K562 (cell line): ENCODE data around the gene AFF3. TPM values are rescaled to one million over a fixed set of nuclear protein-coding genes. Genes with fewer than 3 reads are reported as not detected.

Experiments
- ATAC-seq: fragments of 200-7000 bp; cut with Tn5 transposase; 3 replicates; pipeline ENCODE4 v1.9.1; 2020; ENCODE audit warnings: moderate library complexity
- BruUV-seq: library from RNA; stranded (reverse); fragments of 400-500 nt; replicated peaks from 2 replicates; lab custom pipeline; 2021; lab: Mats Ljungman, UMichigan
- CTCF ChIA-PET: fragments of 300-600 bp; formaldehyde crosslinking; extraction: SDS; loops from one replicate; lab custom pipeline; 2021; ENCODE audit warnings: low intra/inter-chr PET ratio; lab: Yijun Ruan, JAX
- POLR2A ChIA-PET: fragments of 300-600, 350-650 bp; sonication (Branson Sonifier 250); formaldehyde crosslinking; extraction: SDS; loops from one replicate; lab custom pipeline; 2021; ENCODE audit warnings: antibody characterized with exemption, inconsistent platforms; lab: Yijun Ruan, JAX
- DNase-seq, 4 experiments: peaks; one replicate each; pipeline versions ENCODE4 v3.0.0 to v3.0.0-alpha.2; 2011 to 2018; ENCODE audit warnings: low spot score in 3 of 4, mixed read lengths in 3 of 4; ENCODE audit errors: extremely low read depth in 1 of 4
- FAIRE-seq: peaks from 2 replicates; lab custom pipeline; 2011; peaks lifted over from hg19 to GRCh38; lab: Jason Lieb, UNC
- H2AFZ ChIP-seq: 2 replicates; pipeline ENCODE4 v1.6.0; 2011; ENCODE audit warnings: low read depth, low read length, control low read depth, inconsistent platforms
- H3K27ac ChIP-seq: fragments of 200-600 bp; 3 replicates; pipeline ENCODE4 v1.8.0; 2011; ENCODE audit warnings: low read depth, mild to moderate bottlenecking, control low read depth, inconsistent platforms, low read length, moderate library complexity, mixed read lengths; ENCODE audit errors: extremely low read depth
- H3K27me3 ChIP-seq, 2 experiments: fragments of 300-600 bp in 1 of 2; 2 replicates in 1 of 2; 3 replicates in 1 of 2; pipeline versions ENCODE4 v1.6.0 to v1.8.0; 2011; ENCODE audit warnings: inconsistent platforms in 2 of 2, low read length in 2 of 2, mild to moderate bottlenecking in 1 of 2, mixed read lengths in 1 of 2, moderate library complexity in 1 of 2; ENCODE audit not compliant: control insufficient read depth in 2 of 2, insufficient read depth in 2 of 2
- H3K36me3 ChIP-seq: fragments of 300-600 bp; 3 replicates; pipeline ENCODE4 v1.8.0; 2011; ENCODE audit warnings: mild to moderate bottlenecking, low read length, inconsistent platforms; ENCODE audit not compliant: control insufficient read depth, insufficient read depth
- H3K4me1 ChIP-seq, 2 experiments: fragments of 200-600 bp in 1 of 2; replicated peaks in 1 of 2; 2 replicates in 1 of 2; 3 replicates in 1 of 2; pipeline versions ENCODE4 v1.5.1 to v1.8.0; 2011; ENCODE audit warnings: inconsistent platforms in 2 of 2, low read length in 2 of 2, mild to moderate bottlenecking in 1 of 2, mixed read lengths in 1 of 2, moderate library complexity in 1 of 2; ENCODE audit not compliant: control insufficient read depth in 2 of 2, insufficient read depth in 2 of 2
- H3K4me2 ChIP-seq: 2 replicates; pipeline ENCODE4 v1.6.1; 2011; ENCODE audit warnings: low read length, control low read depth, inconsistent platforms, mixed read lengths; ENCODE audit not compliant: insufficient read depth
- H3K4me3 ChIP-seq: fragments of 200-600 bp; sonication (generic), shearing (Covaris generic); 2 replicates; pipeline ENCODE4 v1.5.1; 2016; ENCODE audit warnings: control low read depth, inconsistent platforms
- H3K79me2 ChIP-seq: fragments of 200-600 bp; 3 replicates; pipeline ENCODE4 v1.8.0; 2011; ENCODE audit warnings: low read length, inconsistent platforms; ENCODE audit not compliant: control insufficient read depth, insufficient read depth
- H3K9ac ChIP-seq, 2 experiments: 2 replicates each; pipeline versions ENCODE4 v1.6.0 to v1.6.1; 2011; ENCODE audit warnings: low read depth in 2 of 2, low read length in 2 of 2, control low read depth in 1 of 2, inconsistent platforms in 1 of 2, mild to moderate bottlenecking in 1 of 2, mixed read lengths in 1 of 2; ENCODE audit not compliant: insufficient read depth in 1 of 2
- H3K9me1 ChIP-seq: one replicate; pipeline ENCODE4 v1.6.0; 2011; ENCODE audit warnings: inconsistent platforms, mild to moderate bottlenecking, low read length, moderate library complexity; ENCODE audit not compliant: control insufficient read depth, insufficient read depth
- H3K9me3 ChIP-seq: replicated peaks from 2 replicates; pipeline ENCODE4 v1.5.1; 2011; ENCODE audit warnings: low read depth, low read length, inconsistent platforms; ENCODE audit not compliant: control insufficient read depth, insufficient read depth
- H4K20me1 ChIP-seq: replicated peaks from 2 replicates; pipeline ENCODE4 v1.6.1; 2011; ENCODE audit warnings: low read length, inconsistent platforms, mixed read lengths; ENCODE audit not compliant: control insufficient read depth, insufficient read depth
- CCNT2 ChIP-seq: IDR thresholded peaks from 2 replicates; pipeline ENCODE4 v1.6.1; 2011; ENCODE audit warnings: borderline replicate concordance, low read depth, mild to moderate bottlenecking, moderate library complexity, mixed read lengths, low read length; ENCODE audit not compliant: insufficient read length; ENCODE audit errors: extremely low read depth
- ELK1 ChIP-seq: sonication (generic); formaldehyde crosslinking; IDR thresholded peaks from 2 replicates; pipeline ENCODE4 v1.8.1; 2022; ENCODE audit warnings: missing genetic modification reagents
- NFIX ChIP-seq: fragments of 250-450 bp; sonication (Bioruptor Pico); IDR thresholded peaks from 2 replicates; pipeline ENCODE4 v1.4.0; 2020; ENCODE audit warnings: low read depth, mild to moderate bottlenecking, moderate library complexity
- PKNOX1 ChIP-seq: fragments of 450-650 bp; IDR thresholded peaks from 2 replicates; pipeline ENCODE4 v1.6.1; 2016
- PTBP1 ChIP-seq: fragments of 200-400 bp; formaldehyde crosslinking; IDR thresholded peaks from 2 replicates; pipeline ENCODE4 v1.6.1; 2017; ENCODE audit warnings: low read depth, low read length
- RREB1 ChIP-seq: fragments of 250-450 bp; sonication (Bioruptor Pico); IDR thresholded peaks from 2 replicates; pipeline ENCODE4 v1.4.0; 2020
- SRSF9 ChIP-seq: fragments of 200-400 bp; formaldehyde crosslinking; IDR thresholded peaks from 2 replicates; pipeline ENCODE4 v1.6.1; 2017; ENCODE audit warnings: low read depth, low read length, borderline replicate concordance
- ZBTB8A ChIP-seq: fragments of 450-650 bp; IDR thresholded peaks from 2 replicates; pipeline ENCODE4 v1.6.1; 2018; ENCODE audit warnings: mild to moderate bottlenecking, moderate library complexity; ENCODE audit not compliant: partially characterized antibody
- ZNF584 ChIP-seq: fragments of 200-800 bp; sonication (Bioruptor generic); IDR thresholded peaks from 2 replicates; pipeline ENCODE4 v1.6.1; 2016; ENCODE audit warnings: low read depth, mild to moderate bottlenecking, missing genetic modification characterization, missing compliant biosample characterization
- ZNF77 ChIP-seq: fragments of 250-450 bp; sonication (Bioruptor Pico); IDR thresholded peaks from 2 replicates; pipeline ENCODE4 v1.5.0; 2020
- WGBS: fragments of 100-300 bp; shearing (Covaris generic); methylation state at CpG from one replicate; pipeline ENCODE4 v1.1.6; 2016; ENCODE audit warnings: low coverage, mixed read lengths; ENCODE audit not compliant: insufficient coverage; ENCODE audit errors: missing lambda C conversion rate; 5-methylcytosine and 5-hydroxymethylcytosine counted together
- in situ Hi-C: fragments of 300-500 bp; cut with MboI; formaldehyde crosslinking; loops from 4 replicates; pipeline ENCODE4 v1.15.0; 2018; ENCODE audit warnings: inconsistent platforms, mixed read lengths
- intact Hi-C: fragments of 100-400 bp; cut with micrococcal nuclease; formaldehyde crosslinking; loops from 2 replicates; pipeline ENCODE4 v1.14.2; 2022
- polyA plus RNA-seq, 8 experiments: library from polyadenylated mRNA; depleted of rRNA in 4 of 8; stranded (reverse) in 5 of 8; unstranded in 3 of 8; fragments of >200 nt; fragmentation: Nextera tagmentation in 2 of 8; fragmentation: Illumina TruSeq in 1 of 8; extraction: Ambion mirVana in 2 of 8; extraction: Trizol in 1 of 8; gene quantifications; 2 replicates each; pipeline versions ENCODE4 v1.2.1 to v1.2.3, GENCODE V29; 2011 to 2014; ENCODE audit warnings: inconsistent platforms in 1 of 8, missing spikeins in 1 of 8
- total RNA-seq, 7 experiments: library from RNA; depleted of rRNA in 6 of 7; stranded (reverse); fragments of >200 nt in 6 of 7; fragmentation: Illumina TruSeq in 2 of 7; extraction: Trizol in 2 of 7; gene quantifications; 2 replicates each; pipeline versions ENCODE4 v1.2.1 to v1.2.3, GENCODE V29; 2011 to 2021; ENCODE audit warnings: low replicate concordance in 1 of 7
- TF ChIP-seq, protein P1 (sequence below), 2 experiments: fragments of 150-350 bp in 1 of 2; IDR thresholded peaks; 2 replicates each; pipeline ENCODE4 v1.6.1; 2012 to 2016; ENCODE audit warnings: low read depth in 2 of 2, low read length in 2 of 2, mild to moderate bottlenecking in 1 of 2, moderate library complexity in 1 of 2

AFF3 gene
- total and polyA plus RNA-seq, 9 of the 15 experiments (the other 6 are each of a cell fraction or from before 2014, with no cell fraction given): 0.02 to 0.11 TPM; not detected in 7

GRCh38 chr2:99652862-99653261, 489.5 kb downstream of the AFF3 start:
- H3K9ac ChIP-seq: no peak overlapping the region
- H3K27me3 ChIP-seq: peaks cover 13 to 33% of the 10 kb centered on the region in 2 experiments
- FAIRE-seq (no peak), ATAC-seq (no peak), DNase-seq (no peak)
- no peak overlapping the region for H2AFZ ChIP-seq
- WGBS: 13% methylated on average over 6 of the region's 8 CpGs
- H3K4me2 ChIP-seq: no peak overlapping the region
- no peaks in the 10 kb centered on the region for H3K79me2 ChIP-seq
- H3K27ac ChIP-seq: no peak overlapping the region
- intact Hi-C loops: no loop called here
- in situ Hi-C loops: no loop called here
- no peak overlapping the region for H3K4me3 ChIP-seq
- H3K9me3 ChIP-seq: no peaks in the 10 kb centered on the region
- no TSS peak for BruUV-seq
- POLR2A ChIA-PET: no interaction called here
- H4K20me1 ChIP-seq: no peaks in the 10 kb centered on the region
- H3K36me3 ChIP-seq: no peaks in the 10 kb centered on the region
- H3K4me1 ChIP-seq: no peaks in the 10 kb centered on the region
- CTCF ChIA-PET: no interaction called here
- no peaks in the 10 kb centered on the region for H3K9me1 ChIP-seq
- TF ChIP-seq ZBTB8A (no peak), SRSF9 (no peak), PTBP1 (no peak), NFIX (CRISPR knock-in tag) (no peak), PKNOX1 (no peak), ELK1 (no peak), CCNT2 (no peak), RREB1 (CRISPR knock-in tag) (no peak), ZNF77 (no peak), ZNF584 (CRISPR knock-in tag) (no peak)
- TF ChIP-seq, protein P1, sequence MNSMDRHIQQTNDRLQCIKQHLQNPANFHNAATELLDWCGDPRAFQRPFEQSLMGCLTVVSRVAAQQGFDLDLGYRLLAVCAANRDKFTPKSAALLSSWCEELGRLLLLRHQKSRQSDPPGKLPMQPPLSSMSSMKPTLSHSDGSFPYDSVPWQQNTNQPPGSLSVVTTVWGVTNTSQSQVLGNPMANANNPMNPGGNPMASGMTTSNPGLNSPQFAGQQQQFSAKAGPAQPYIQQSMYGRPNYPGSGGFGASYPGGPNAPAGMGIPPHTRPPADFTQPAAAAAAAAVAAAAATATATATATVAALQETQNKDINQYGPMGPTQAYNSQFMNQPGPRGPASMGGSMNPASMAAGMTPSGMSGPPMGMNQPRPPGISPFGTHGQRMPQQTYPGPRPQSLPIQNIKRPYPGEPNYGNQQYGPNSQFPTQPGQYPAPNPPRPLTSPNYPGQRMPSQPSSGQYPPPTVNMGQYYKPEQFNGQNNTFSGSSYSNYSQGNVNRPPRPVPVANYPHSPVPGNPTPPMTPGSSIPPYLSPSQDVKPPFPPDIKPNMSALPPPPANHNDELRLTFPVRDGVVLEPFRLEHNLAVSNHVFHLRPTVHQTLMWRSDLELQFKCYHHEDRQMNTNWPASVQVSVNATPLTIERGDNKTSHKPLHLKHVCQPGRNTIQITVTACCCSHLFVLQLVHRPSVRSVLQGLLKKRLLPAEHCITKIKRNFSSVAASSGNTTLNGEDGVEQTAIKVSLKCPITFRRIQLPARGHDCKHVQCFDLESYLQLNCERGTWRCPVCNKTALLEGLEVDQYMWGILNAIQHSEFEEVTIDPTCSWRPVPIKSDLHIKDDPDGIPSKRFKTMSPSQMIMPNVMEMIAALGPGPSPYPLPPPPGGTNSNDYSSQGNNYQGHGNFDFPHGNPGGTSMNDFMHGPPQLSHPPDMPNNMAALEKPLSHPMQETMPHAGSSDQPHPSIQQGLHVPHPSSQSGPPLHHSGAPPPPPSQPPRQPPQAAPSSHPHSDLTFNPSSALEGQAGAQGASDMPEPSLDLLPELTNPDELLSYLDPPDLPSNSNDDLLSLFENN (IDR thresholded peaks at IDR 0.05; ENCODE audit: low read depth in 2 of 2, low read length in 2 of 2): no peak
